ENCODE measurements around the gene ABHD15. TPM values are rescaled to one million over a fixed set of nuclear protein-coding genes. Genes with fewer than 3 reads are reported as not detected.
A peak's percentile ranks its signal among the peaks of the same experiment; 100 is the strongest.

Gene ABHD15
- total and polyA plus RNA-seq, 2 donors from 2014 or later: 8.9 to 9.8 TPM

DNA sequence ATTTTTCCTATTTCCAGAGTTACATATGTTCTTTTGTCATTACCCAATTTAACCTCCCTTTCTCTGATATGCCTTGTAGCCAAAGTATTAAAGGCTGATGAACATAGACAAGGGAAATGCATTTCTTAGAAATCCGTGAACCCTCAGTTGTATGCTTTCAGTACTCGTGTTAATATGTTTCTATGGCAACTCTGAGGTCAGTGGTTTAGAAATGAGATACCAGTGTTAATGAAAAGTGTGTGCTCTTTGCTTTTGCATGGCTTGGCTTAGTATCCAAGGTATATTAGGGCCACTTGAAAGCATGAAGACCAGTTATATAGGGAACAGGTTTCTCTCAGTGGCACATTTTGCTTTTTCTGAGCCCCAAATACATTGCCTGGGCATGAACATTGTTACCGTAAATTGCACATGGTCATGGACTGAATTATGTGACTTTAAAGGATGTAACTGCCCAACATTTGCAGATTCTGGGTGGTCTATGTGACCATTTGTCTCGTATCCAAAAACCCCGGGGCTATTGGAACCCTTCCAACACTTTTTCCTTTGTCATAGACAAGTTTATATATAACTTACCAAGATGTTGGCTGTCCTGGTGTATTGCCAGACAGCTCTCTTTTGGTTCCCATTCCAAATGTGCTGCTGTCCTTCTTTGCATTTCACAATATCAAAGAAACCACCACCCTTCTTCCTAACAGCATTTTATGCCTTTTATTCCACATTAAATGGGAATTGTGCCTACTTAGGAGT, 17.5 kb downstream of the ABHD15 start:
- no peak overlapping the region for H3K4me3 ChIP-seq (ENCODE audit: low read length in 3 of 3)
- no peaks in the 10 kb centered on the region for H3K9me3 ChIP-seq (ENCODE audit: control insufficient read depth in 2 of 3, insufficient read depth in 1 of 3, low read length in 3 of 3)
- no peak for TF ChIP-seq CTCF (IDR thresholded peaks at IDR 0.05; ENCODE audit: borderline replicate concordance, extremely low read depth, insufficient read depth)
- no peaks in the 10 kb centered on the region for H3K27me3 ChIP-seq (ENCODE audit: control insufficient read depth, insufficient read depth, low read length)
- H3K9ac ChIP-seq (ENCODE audit: low read length in 3 of 3): no peak overlapping the region
- H3K36me3 ChIP-seq (ENCODE audit: control insufficient read depth in 2 of 3, insufficient read depth in 3 of 3, low read length in 3 of 3): no peaks in the 10 kb centered on the region
- intact Hi-C loops (cut with DNase I): no loop called here
- FAIRE-seq (no peak), DNase-seq (peak in 4 of 5 donors; percentile 13 to 56 (median 38))
- peaks cover 0 to 12% (median 7%) of the 10 kb centered on the region in 3 donors for H3K4me1 ChIP-seq (ENCODE audit: control insufficient read depth in 2 of 3, insufficient read depth in 2 of 3, low read depth in 1 of 3, low read length in 3 of 3)
- H3K27ac ChIP-seq (ENCODE audit: low read depth in 2 of 2, low read length in 2 of 2): no peak overlapping the region

DNA sequence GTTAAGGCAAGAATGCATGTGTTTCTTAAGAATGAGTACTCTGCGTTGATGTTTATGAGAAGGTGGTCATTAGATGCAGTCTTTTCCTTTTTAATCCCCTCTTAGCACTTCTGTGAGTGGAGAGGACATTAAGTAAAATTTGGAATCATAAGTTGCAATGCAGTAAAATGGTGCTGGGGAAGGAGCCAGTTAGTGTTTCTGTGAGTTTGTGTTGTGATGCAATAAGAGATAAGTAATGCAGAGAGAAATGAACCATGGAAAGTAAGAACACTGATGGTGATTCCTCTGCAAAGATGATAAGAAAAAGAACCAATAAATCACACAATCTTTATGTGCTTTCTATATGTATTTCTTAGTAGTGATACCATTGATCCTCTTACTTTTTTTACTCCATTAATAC, 20.0 kb downstream of the ABHD15 start:
- H3K9ac ChIP-seq (ENCODE audit: low read length in 3 of 3): no peak overlapping the region
- FAIRE-seq (no peak), DNase-seq (no peak)
- H3K4me3 ChIP-seq (ENCODE audit: low read length in 3 of 3): no peak overlapping the region
- no peak for TF ChIP-seq CTCF (IDR thresholded peaks at IDR 0.05; ENCODE audit: borderline replicate concordance, extremely low read depth, insufficient read depth)
- no peak overlapping the region for H3K27ac ChIP-seq (ENCODE audit: low read depth in 2 of 2, low read length in 2 of 2)
- intact Hi-C loops (cut with DNase I): no loop called here
- H3K36me3 ChIP-seq (ENCODE audit: control insufficient read depth in 2 of 3, insufficient read depth in 3 of 3, low read length in 3 of 3): peaks cover 6 to 14% (median 12%) of the 10 kb centered on the region in 3 donors
- H3K27me3 ChIP-seq (ENCODE audit: control insufficient read depth, insufficient read depth, low read length): no peaks in the 10 kb centered on the region
- no peaks in the 10 kb centered on the region for H3K9me3 ChIP-seq (ENCODE audit: control insufficient read depth in 2 of 3, insufficient read depth in 1 of 3, low read length in 3 of 3)
- H3K4me1 ChIP-seq (ENCODE audit: control insufficient read depth in 2 of 3, insufficient read depth in 2 of 3, low read depth in 1 of 3, low read length in 3 of 3): peaks cover 0 to 12% (median 7%) of the 10 kb centered on the region in 3 donors

GRCh38 chr17:29546085-29546484, 20.8 kb downstream of the ABHD15 start:
- Histone ChIP-seq H3K4me1 (ENCODE audit: control insufficient read depth in 2 of 3, insufficient read depth in 2 of 3, low read depth in 1 of 3, low read length in 3 of 3) (peaks cover 0 to 12% (median 7%) of the 10 kb centered on the region in 3 donors), H3K9ac (ENCODE audit: low read length in 3 of 3) (no peak overlapping the region), H3K9me3 (ENCODE audit: control insufficient read depth in 2 of 3, insufficient read depth in 1 of 3, low read length in 3 of 3) (no peaks in the 10 kb centered on the region), H3K27me3 (ENCODE audit: control insufficient read depth, insufficient read depth, low read length) (no peaks in the 10 kb centered on the region), H3K27ac (ENCODE audit: low read depth in 2 of 2, low read length in 2 of 2) (no peak overlapping the region), H3K36me3 (ENCODE audit: control insufficient read depth in 2 of 3, insufficient read depth in 3 of 3, low read length in 3 of 3) (peaks cover 6 to 14% (median 12%) of the 10 kb centered on the region in 3 donors), H3K4me3 (ENCODE audit: low read length in 3 of 3) (no peak overlapping the region)
- FAIRE-seq (no peak), DNase-seq (no peak)
- TF ChIP-seq CTCF (IDR thresholded peaks at IDR 0.05; ENCODE audit: borderline replicate concordance, extremely low read depth, insufficient read depth): no peak
- intact Hi-C loops (cut with DNase I): no loop called here

All from kidney (tissue), 14 donors.